HEK293 (cell line): ENCODE measurements around the gene IL17F.
A peak's percentile ranks its signal among the peaks of the same experiment; 100 is the strongest.

Experiments used
- BCL11B ChIP-seq: fragments of 450-650 bp; formaldehyde crosslinking; IDR thresholded peaks from 2 replicates; pipeline ENCODE4 v1.5.1; 2016; ENCODE audit warnings: low read depth, missing biosample characterization, missing genetic modification characterization
- FEZF1 ChIP-seq: fragments of 450-650 bp; formaldehyde crosslinking; IDR thresholded peaks from 2 replicates; pipeline ENCODE4 v1.5.1; 2016; ENCODE audit warnings: missing biosample characterization, missing genetic modification characterization
- INSM2 ChIP-seq: fragments of 450-650 bp; formaldehyde crosslinking; IDR thresholded peaks from 2 replicates; pipeline ENCODE4 v1.5.1; 2016; ENCODE audit warnings: missing biosample characterization, missing genetic modification characterization
- KLF1 ChIP-seq: fragments of 450-650 bp; formaldehyde crosslinking; IDR thresholded peaks from 2 replicates; pipeline ENCODE4 v1.5.1; 2016; ENCODE audit warnings: missing biosample characterization, missing genetic modification characterization
- PATZ1 ChIP-seq: fragments of 450-650 bp; formaldehyde crosslinking; IDR thresholded peaks from 2 replicates; pipeline ENCODE4 v1.5.1; 2016; ENCODE audit warnings: missing biosample characterization, missing genetic modification characterization
- RBAK ChIP-seq: fragments of 450-650 bp; formaldehyde crosslinking; IDR thresholded peaks from 2 replicates; pipeline ENCODE4 v1.5.1; 2016; ENCODE audit warnings: missing biosample characterization, missing genetic modification characterization
- ZBTB21 ChIP-seq: fragments of 450-650 bp; formaldehyde crosslinking; IDR thresholded peaks from 2 replicates; pipeline ENCODE4 v1.5.1; 2017; ENCODE audit warnings: missing biosample characterization, missing genetic modification characterization
- ZFP3 ChIP-seq: fragments of 450-650 bp; formaldehyde crosslinking; IDR thresholded peaks from 2 replicates; pipeline ENCODE4 v1.5.1; 2016; ENCODE audit warnings: low read depth, missing biosample characterization, missing genetic modification characterization
- ZNF10 ChIP-seq: fragments of 450-650 bp; formaldehyde crosslinking; IDR thresholded peaks from 2 replicates; pipeline ENCODE4 v1.5.1; 2017; ENCODE audit warnings: missing biosample characterization, missing genetic modification characterization
- ZNF112 ChIP-seq: fragments of 450-650 bp; formaldehyde crosslinking; IDR thresholded peaks from 2 replicates; pipeline ENCODE4 v1.5.0; 2017; ENCODE audit warnings: missing biosample characterization, missing genetic modification characterization
- ZNF140 ChIP-seq: fragments of 450-650 bp; formaldehyde crosslinking; IDR thresholded peaks from 2 replicates; pipeline ENCODE4 v1.5.1; 2016; ENCODE audit warnings: missing biosample characterization, missing genetic modification characterization
- ZNF175 ChIP-seq: fragments of 450-650 bp; formaldehyde crosslinking; IDR thresholded peaks from 2 replicates; pipeline ENCODE4 v1.5.1; 2016; ENCODE audit warnings: missing biosample characterization, missing genetic modification characterization
- ZNF221 ChIP-seq: fragments of 450-650 bp; formaldehyde crosslinking; IDR thresholded peaks from 2 replicates; pipeline ENCODE4 v1.5.1; 2017; ENCODE audit warnings: missing biosample characterization, missing genetic modification characterization, borderline replicate concordance
- ZNF24 ChIP-seq: fragments of 450-650 bp; formaldehyde crosslinking; IDR thresholded peaks from 2 replicates; pipeline ENCODE4 v1.5.1; 2016; ENCODE audit warnings: missing biosample characterization, missing genetic modification characterization
- ZNF302 ChIP-seq: fragments of 450-650 bp; formaldehyde crosslinking; IDR thresholded peaks from 2 replicates; pipeline ENCODE4 v1.5.1; 2016; ENCODE audit warnings: missing biosample characterization, missing genetic modification characterization, low read depth
- ZNF341 ChIP-seq: fragments of 450-650 bp; formaldehyde crosslinking; IDR thresholded peaks from 2 replicates; pipeline ENCODE4; 2016; ENCODE audit warnings: low read depth, missing biosample characterization, missing genetic modification characterization
- ZNF48 ChIP-seq: fragments of 450-650 bp; formaldehyde crosslinking; IDR thresholded peaks from 2 replicates; pipeline ENCODE4 v1.5.1; 2016; ENCODE audit warnings: missing biosample characterization, missing genetic modification characterization
- ZNF521 ChIP-seq: fragments of 450-650 bp; formaldehyde crosslinking; IDR thresholded peaks from 2 replicates; pipeline ENCODE4 v1.5.1; 2017; ENCODE audit warnings: missing biosample characterization, mild to moderate bottlenecking, missing genetic modification characterization
- ZNF548 ChIP-seq: fragments of 450-650 bp; formaldehyde crosslinking; IDR thresholded peaks from 2 replicates; pipeline ENCODE4 v1.5.1; 2016; ENCODE audit warnings: missing biosample characterization, missing genetic modification characterization
- ZNF555 ChIP-seq: fragments of 450-650 bp; formaldehyde crosslinking; conservative IDR thresholded peaks from 2 replicates; pipeline ENCODE4 v1.5.1; 2017; ENCODE audit warnings: missing biosample characterization, mild to moderate bottlenecking, missing genetic modification characterization, inconsistent platforms
- ZNF560 ChIP-seq: fragments of 450-650 bp; formaldehyde crosslinking; IDR thresholded peaks from 2 replicates; pipeline ENCODE4 v1.5.1; 2017; ENCODE audit warnings: missing biosample characterization, missing genetic modification characterization, borderline replicate concordance
- ZNF561 ChIP-seq: fragments of 450-650 bp; IDR thresholded peaks from 2 replicates; pipeline ENCODE4 v1.5.1; 2018; ENCODE audit warnings: missing biosample characterization, missing genetic modification characterization, borderline replicate concordance
- ZNF596 ChIP-seq: fragments of 450-650 bp; IDR thresholded peaks from 2 replicates; pipeline ENCODE4 v1.5.0; 2018; ENCODE audit warnings: missing biosample characterization, mild to moderate bottlenecking, missing genetic modification characterization, moderate library complexity
- ZNF747 ChIP-seq: fragments of 450-650 bp; formaldehyde crosslinking; IDR thresholded peaks from 2 replicates; pipeline ENCODE4 v1.5.1; 2016; ENCODE audit warnings: missing biosample characterization, missing genetic modification characterization
- TF ChIP-seq, protein P1 (sequence below): fragments of 450-650 bp; formaldehyde crosslinking; IDR thresholded peaks from 2 replicates; pipeline ENCODE4 v1.5.1; 2016; ENCODE audit warnings: missing biosample characterization, missing genetic modification characterization
- TF ChIP-seq, protein P2 (sequence below): fragments of 450-650 bp; formaldehyde crosslinking; IDR thresholded peaks from 2 replicates; pipeline ENCODE4 v1.5.1; 2017; ENCODE audit warnings: missing biosample characterization, missing genetic modification characterization
- TF ChIP-seq, protein P3 (sequence below): fragments of 450-650 bp; formaldehyde crosslinking; conservative IDR thresholded peaks from 2 replicates; pipeline ENCODE4 v1.5.1; 2016; ENCODE audit warnings: low read depth, missing biosample characterization, missing genetic modification characterization
- TF ChIP-seq, protein P4 (sequence below): fragments of 450-650 bp; formaldehyde crosslinking; IDR thresholded peaks from 2 replicates; pipeline ENCODE4 v1.5.1; 2016; ENCODE audit warnings: missing biosample characterization, missing genetic modification characterization

Gene IL17F

DNA sequence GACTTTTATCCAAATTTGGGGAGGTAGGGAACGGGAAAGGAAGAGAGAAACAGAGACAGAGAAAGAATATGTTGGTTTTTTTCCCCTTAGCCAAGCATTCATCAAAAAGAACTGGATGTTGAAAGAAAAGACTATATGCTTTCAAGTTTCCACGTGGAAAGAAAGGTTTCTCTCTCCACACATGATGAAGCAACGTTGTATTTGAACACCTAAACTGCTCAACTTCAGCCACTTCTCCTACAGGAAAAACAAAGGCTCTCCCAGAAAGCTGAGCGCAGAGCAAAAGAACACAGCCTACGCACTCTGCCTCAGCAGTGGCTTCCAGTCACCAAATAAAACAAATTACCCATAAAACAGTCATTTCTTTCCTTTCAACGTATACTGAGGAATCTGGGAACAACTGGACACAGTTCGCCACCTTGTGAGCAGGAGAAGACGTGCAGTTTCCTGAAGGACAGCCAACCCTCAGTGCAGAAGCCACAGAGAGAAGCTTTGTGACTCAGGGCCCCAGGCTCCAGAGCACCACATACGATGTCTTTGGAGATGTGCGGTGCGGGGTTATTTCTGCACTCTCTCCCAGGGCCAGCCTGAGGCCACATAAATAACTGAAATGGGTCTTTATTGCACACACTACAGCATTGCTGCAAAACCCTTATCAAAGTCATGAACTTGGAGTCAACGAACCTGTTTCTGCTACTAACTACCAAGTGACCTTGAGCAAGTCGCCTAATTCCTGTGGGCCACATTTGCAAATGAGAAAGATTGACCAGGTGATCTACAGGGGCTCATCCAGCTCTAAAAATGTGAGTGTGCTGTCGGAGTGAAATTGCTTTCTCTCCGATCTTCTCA is 10.1 kb downstream of the IL17F start (continued):
- TF ChIP-seq, protein P1, sequence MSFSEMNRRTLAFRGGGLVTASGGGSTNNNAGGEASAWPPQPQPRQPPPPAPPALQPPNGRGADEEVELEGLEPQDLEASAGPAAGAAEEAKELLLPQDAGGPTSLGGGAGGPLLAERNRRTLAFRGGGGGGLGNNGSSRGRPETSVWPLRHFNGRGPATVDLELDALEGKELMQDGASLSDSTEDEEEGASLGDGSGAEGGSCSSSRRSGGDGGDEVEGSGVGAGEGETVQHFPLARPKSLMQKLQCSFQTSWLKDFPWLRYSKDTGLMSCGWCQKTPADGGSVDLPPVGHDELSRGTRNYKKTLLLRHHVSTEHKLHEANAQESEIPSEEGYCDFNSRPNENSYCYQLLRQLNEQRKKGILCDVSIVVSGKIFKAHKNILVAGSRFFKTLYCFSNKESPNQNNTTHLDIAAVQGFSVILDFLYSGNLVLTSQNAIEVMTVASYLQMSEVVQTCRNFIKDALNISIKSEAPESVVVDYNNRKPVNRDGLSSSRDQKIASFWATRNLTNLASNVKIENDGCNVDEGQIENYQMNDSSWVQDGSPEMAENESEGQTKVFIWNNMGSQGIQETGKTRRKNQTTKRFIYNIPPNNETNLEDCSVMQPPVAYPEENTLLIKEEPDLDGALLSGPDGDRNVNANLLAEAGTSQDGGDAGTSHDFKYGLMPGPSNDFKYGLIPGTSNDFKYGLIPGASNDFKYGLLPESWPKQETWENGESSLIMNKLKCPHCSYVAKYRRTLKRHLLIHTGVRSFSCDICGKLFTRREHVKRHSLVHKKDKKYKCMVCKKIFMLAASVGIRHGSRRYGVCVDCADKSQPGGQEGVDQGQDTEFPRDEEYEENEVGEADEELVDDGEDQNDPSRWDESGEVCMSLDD, result no peak
- TF ChIP-seq ZBTB21 (tag by site-specific recombination) (no peak), ZNF175 (tag by site-specific recombination) (no peak), ZNF747 (no peak), ZNF521 (tag by site-specific recombination) (no peak), ZNF548 (tag by site-specific recombination) (no peak), ZNF10 (peak; percentile 82), ZNF596 (tag by site-specific recombination) (no peak), ZNF555 (tag by site-specific recombination) (no peak), INSM2 (tag by site-specific recombination) (no peak), ZNF140 (tag by site-specific recombination) (no peak), RBAK (tag by site-specific recombination) (no peak), ZNF341 (tag by site-specific recombination) (no peak), PATZ1 (tag by site-specific recombination) (no peak), FEZF1 (peak; percentile 93), ZNF24 (tag by site-specific recombination) (no peak), ZNF48 (tag by site-specific recombination) (no peak), ZNF302 (tag by site-specific recombination) (no peak), ZNF560 (tag by site-specific recombination) (no peak), ZNF221 (tag by site-specific recombination) (no peak), KLF1 (tag by site-specific recombination) (no peak), BCL11B (tag by site-specific recombination) (no peak), ZNF112 (tag by site-specific recombination) (no peak), ZFP3 (tag by site-specific recombination) (no peak), ZNF561 (tag by site-specific recombination) (no peak)
- TF ChIP-seq, protein P2, sequence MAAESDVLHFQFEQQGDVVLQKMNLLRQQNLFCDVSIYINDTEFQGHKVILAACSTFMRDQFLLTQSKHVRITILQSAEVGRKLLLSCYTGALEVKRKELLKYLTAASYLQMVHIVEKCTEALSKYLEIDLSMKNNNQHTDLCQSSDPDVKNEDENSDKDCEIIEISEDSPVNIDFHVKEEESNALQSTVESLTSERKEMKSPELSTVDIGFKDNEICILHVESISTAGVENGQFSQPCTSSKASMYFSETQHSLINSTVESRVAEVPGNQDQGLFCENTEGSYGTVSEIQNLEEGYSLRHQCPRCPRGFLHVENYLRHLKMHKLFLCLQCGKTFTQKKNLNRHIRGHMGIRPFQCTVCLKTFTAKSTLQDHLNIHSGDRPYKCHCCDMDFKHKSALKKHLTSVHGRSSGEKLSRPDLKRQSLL (tag by site-specific recombination), result no peak
- TF ChIP-seq, protein P3, sequence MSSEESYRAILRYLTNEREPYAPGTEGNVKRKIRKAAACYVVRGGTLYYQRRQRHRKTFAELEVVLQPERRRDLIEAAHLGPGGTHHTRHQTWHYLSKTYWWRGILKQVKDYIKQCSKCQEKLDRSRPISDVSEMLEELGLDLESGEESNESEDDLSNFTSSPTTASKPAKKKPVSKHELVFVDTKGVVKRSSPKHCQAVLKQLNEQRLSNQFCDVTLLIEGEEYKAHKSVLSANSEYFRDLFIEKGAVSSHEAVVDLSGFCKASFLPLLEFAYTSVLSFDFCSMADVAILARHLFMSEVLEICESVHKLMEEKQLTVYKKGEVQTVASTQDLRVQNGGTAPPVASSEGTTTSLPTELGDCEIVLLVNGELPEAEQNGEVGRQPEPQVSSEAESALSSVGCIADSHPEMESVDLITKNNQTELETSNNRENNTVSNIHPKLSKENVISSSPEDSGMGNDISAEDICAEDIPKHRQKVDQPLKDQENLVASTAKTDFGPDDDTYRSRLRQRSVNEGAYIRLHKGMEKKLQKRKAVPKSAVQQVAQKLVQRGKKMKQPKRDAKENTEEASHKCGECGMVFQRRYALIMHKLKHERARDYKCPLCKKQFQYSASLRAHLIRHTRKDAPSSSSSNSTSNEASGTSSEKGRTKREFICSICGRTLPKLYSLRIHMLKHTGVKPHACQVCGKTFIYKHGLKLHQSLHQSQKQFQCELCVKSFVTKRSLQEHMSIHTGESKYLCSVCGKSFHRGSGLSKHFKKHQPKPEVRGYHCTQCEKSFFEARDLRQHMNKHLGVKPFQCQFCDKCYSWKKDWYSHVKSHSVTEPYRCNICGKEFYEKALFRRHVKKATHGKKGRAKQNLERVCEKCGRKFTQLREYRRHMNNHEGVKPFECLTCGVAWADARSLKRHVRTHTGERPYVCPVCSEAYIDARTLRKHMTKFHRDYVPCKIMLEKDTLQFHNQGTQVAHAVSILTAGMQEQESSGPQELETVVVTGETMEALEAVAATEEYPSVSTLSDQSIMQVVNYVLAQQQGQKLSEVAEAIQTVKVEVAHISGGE (tag by site-specific recombination), result no peak
- TF ChIP-seq, protein P4, sequence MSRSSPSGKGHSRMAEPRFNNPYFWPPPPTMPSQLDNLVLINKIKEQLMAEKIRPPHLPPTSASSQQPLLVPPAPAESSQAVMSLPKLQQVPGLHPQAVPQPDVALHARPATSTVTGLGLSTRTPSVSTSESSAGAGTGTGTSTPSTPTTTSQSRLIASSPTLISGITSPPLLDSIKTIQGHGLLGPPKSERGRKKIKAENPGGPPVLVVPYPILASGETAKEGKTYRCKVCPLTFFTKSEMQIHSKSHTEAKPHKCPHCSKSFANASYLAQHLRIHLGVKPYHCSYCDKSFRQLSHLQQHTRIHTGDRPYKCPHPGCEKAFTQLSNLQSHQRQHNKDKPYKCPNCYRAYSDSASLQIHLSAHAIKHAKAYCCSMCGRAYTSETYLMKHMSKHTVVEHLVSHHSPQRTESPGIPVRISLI (tag by site-specific recombination), result no peak
